ENCODE data around the gene FARS2. TPM values are rescaled to one million over a fixed set of nuclear protein-coding genes. Genes with fewer than 3 reads are reported as not detected.

FARS2 gene
- total and polyA plus RNA-seq, 2 donors (not counting 1 experiment from before 2014, with no cell fraction given), result 33.0 to 35.5 TPM

GRCh38 chr6:5522147-5522546 lies 260.8 kb downstream of the FARS2 start:
- CTCF ChIA-PET, result interaction anchor here (0.5 to 1.3 kb wide), 2 partner anchors 51 to 308 kb away, joined by 3 to 4 read pairs; no protein-coding TSS in a partner anchor
- intact Hi-C loops (cut with micrococcal nuclease), result no loop called here
- H3K36me3 ChIP-seq (replicated peaks in 1 of 2; ENCODE audit: control extremely low read depth in 1 of 2, control insufficient read depth in 1 of 2, extremely low read depth in 1 of 2, insufficient read depth in 2 of 2, low read length in 1 of 2), result no peaks in the 10 kb centered on the region
- H3K4me2 ChIP-seq (replicated peaks; ENCODE audit: low read depth, low read length, poor library complexity, severe bottlenecking), result no peak overlapping the region
- no peak for DNase-seq
- POLR2A ChIA-PET, result no interaction called here
- no peaks in the 10 kb centered on the region for H3K27me3 Mint-ChIP-seq
- no peaks in the 10 kb centered on the region for H3K9me3 Mint-ChIP-seq (ENCODE audit: insufficient read depth)
- no peak overlapping the region for H3K27ac ChIP-seq (ENCODE audit: low read length in 2 of 2)
- H3K27ac Mint-ChIP-seq, result no peak overlapping the region
- H3K4me3 ChIP-seq (ENCODE audit: control extremely low read depth in 1 of 5, extremely low read depth in 1 of 5, insufficient read depth in 1 of 5, low read depth in 2 of 5, low read length in 4 of 5), result no peak overlapping the region
- H4K20me1 ChIP-seq (ENCODE audit: control insufficient read depth, insufficient read depth, low read length, poor library complexity, severe bottlenecking), result no peaks in the 10 kb centered on the region
- H3K4me3 Mint-ChIP-seq, result no peak overlapping the region
- no peak for TF ChIP-seq EZH2 (IDR thresholded peaks at IDR 0.05; ENCODE audit: borderline replicate concordance, insufficient read depth, low read depth, low read length, poor library complexity, severe bottlenecking)
- TF ChIP-seq CTCF (IDR thresholded peaks at IDR 0.05), result no peak
- no peak for ATAC-seq (ENCODE audit: low read depth)
- peaks cover 5% of the 10 kb centered on the region in 2 donors for H3K4me1 ChIP-seq (ENCODE audit: control insufficient read depth in 2 of 2, insufficient read depth in 2 of 2, low read length in 2 of 2)
- H2AFZ ChIP-seq (ENCODE audit: insufficient read depth, low read depth, low read length, poor library complexity, severe bottlenecking), result no peak overlapping the region
- H3K79me2 ChIP-seq (ENCODE audit: control insufficient read depth, insufficient read depth, low read length), result no peaks in the 10 kb centered on the region
- no peaks in the 10 kb centered on the region for H3K27me3 ChIP-seq (replicated peaks in 1 of 4; ENCODE audit: control extremely low read depth in 1 of 4, control insufficient read depth in 3 of 4, insufficient read depth in 4 of 4, low read length in 3 of 4)
- no peak overlapping the region for H3K9ac ChIP-seq (ENCODE audit: low read length)
- no peaks in the 10 kb centered on the region for H3K9me3 ChIP-seq (ENCODE audit: control extremely low read depth in 1 of 3, control insufficient read depth in 2 of 3, insufficient read depth in 1 of 3, low read length in 2 of 3)
- H3K4me1 Mint-ChIP-seq, result peaks cover 15% of the 10 kb centered on the region

GRCh38 chr6:5524110-5524509 lies 262.8 kb downstream of the FARS2 start:
- intact Hi-C loops (cut with micrococcal nuclease), result no loop called here
- Histone ChIP-seq H3K27ac (ENCODE audit: low read length in 2 of 2) (no peak overlapping the region), H3K27me3 (replicated peaks in 1 of 4; ENCODE audit: control extremely low read depth in 1 of 4, control insufficient read depth in 3 of 4, insufficient read depth in 4 of 4, low read length in 3 of 4) (no peaks in the 10 kb centered on the region), H3K9me3 (ENCODE audit: control extremely low read depth in 1 of 3, control insufficient read depth in 2 of 3, insufficient read depth in 1 of 3, low read length in 2 of 3) (no peaks in the 10 kb centered on the region), H3K9ac (ENCODE audit: low read length) (no peak overlapping the region), H3K36me3 (replicated peaks in 1 of 2; ENCODE audit: control extremely low read depth in 1 of 2, control insufficient read depth in 1 of 2, extremely low read depth in 1 of 2, insufficient read depth in 2 of 2, low read length in 1 of 2) (no peaks in the 10 kb centered on the region), H3K4me1 (ENCODE audit: control insufficient read depth in 2 of 2, insufficient read depth in 2 of 2, low read length in 2 of 2) (peaks cover 7 to 8% of the 10 kb centered on the region in 2 donors), H3K79me2 (ENCODE audit: control insufficient read depth, insufficient read depth, low read length) (no peaks in the 10 kb centered on the region), H3K4me2 (replicated peaks; ENCODE audit: low read depth, low read length, poor library complexity, severe bottlenecking) (no peak overlapping the region), H2AFZ (ENCODE audit: insufficient read depth, low read depth, low read length, poor library complexity, severe bottlenecking) (no peak overlapping the region), H3K4me3 (ENCODE audit: control extremely low read depth in 1 of 5, extremely low read depth in 1 of 5, insufficient read depth in 1 of 5, low read depth in 2 of 5, low read length in 4 of 5) (no peak overlapping the region), H4K20me1 (ENCODE audit: control insufficient read depth, insufficient read depth, low read length, poor library complexity, severe bottlenecking) (no peaks in the 10 kb centered on the region)
- TF ChIP-seq CTCF (IDR thresholded peaks at IDR 0.05) (no peak), EZH2 (IDR thresholded peaks at IDR 0.05; ENCODE audit: borderline replicate concordance, insufficient read depth, low read depth, low read length, poor library complexity, severe bottlenecking) (no peak)
- POLR2A ChIA-PET, result no interaction called here
- 83% methylated on average over 1 of the region's 2 CpGs for WGBS (ENCODE audit: insufficient coverage)
- Mint-ChIP-seq H3K27me3 (no peaks in the 10 kb centered on the region), H3K27ac (no peak overlapping the region), H3K4me1 (peaks cover 17% of the 10 kb centered on the region), H3K4me3 (no peak overlapping the region), H3K9me3 (ENCODE audit: insufficient read depth) (no peaks in the 10 kb centered on the region)
- no peak for ATAC-seq (ENCODE audit: low read depth)
- CTCF ChIA-PET, result interaction anchor here (1.1 to 1.3 kb wide), 2 partner anchors 13 to 53 kb away, joined by 3 to 4 read pairs; no protein-coding TSS in a partner anchor
- DNase-seq, result no peak
